Stomach smooth muscle (tissue), 2 donors: ENCODE data around the gene CPT1B.
A peak's percentile ranks its signal among the peaks of the same experiment; 100 is the strongest.

Experiments used
- H3K27ac ChIP-seq: one replicate; pipeline ENCODE4 v1.7.0; 2013; ENCODE audit warnings: mild to moderate bottlenecking, low read length, inconsistent platforms
- H3K27me3 ChIP-seq, 2 donors: one replicate each; pipeline ENCODE4 v1.7.0; 2013; ENCODE audit warnings: low read length in 2 of 2; ENCODE audit not compliant: insufficient read depth in 2 of 2, control insufficient read depth in 1 of 2
- H3K36me3 ChIP-seq, 2 donors: one replicate each; pipeline ENCODE4 v1.7.0; 2013; ENCODE audit warnings: low read length in 2 of 2; ENCODE audit not compliant: control insufficient read depth in 2 of 2, insufficient read depth in 2 of 2
- H3K4me1 ChIP-seq: one replicate; pipeline ENCODE4 v1.7.0; 2013; ENCODE audit warnings: low read length; ENCODE audit not compliant: control insufficient read depth, insufficient read depth
- H3K4me3 ChIP-seq, 2 donors: one replicate each; pipeline ENCODE4 v1.7.0; 2013; ENCODE audit warnings: low read length in 2 of 2
- H3K9ac ChIP-seq, 2 donors: one replicate each; pipeline ENCODE4 v1.7.0; 2013; ENCODE audit warnings: low read length in 2 of 2, mild to moderate bottlenecking in 1 of 2
- H3K9me3 ChIP-seq, 2 donors: one replicate each; pipeline ENCODE4 v1.7.0; 2013; ENCODE audit warnings: low read length in 2 of 2; ENCODE audit not compliant: control insufficient read depth in 2 of 2
- donor health status: healthy.
- donor health status: Pancreatic carcinoma.

Gene CPT1B

GRCh38 chr22:50584106-50585096 lies 6.2 kb upstream of the CPT1B start:
- no peaks in the 10 kb centered on the region for H3K27me3 ChIP-seq
- H3K9ac ChIP-seq, result peak overlapping the region in 1 of 2 donors; percentile 90
- H3K9me3 ChIP-seq, result no peaks in the 10 kb centered on the region
- H3K4me1 ChIP-seq, result peaks cover 18% of the 10 kb centered on the region
- no peak overlapping the region for H3K27ac ChIP-seq
- H3K4me3 ChIP-seq, result no peak overlapping the region
- peaks cover 5 to 6% of the 10 kb centered on the region in 2 donors for H3K36me3 ChIP-seq

GRCh38 chr22:50583294-50583861 lies 5.2 kb upstream of the CPT1B start:
- H3K27ac ChIP-seq, result peak overlapping the region; percentile 93

GRCh38 chr22:50582493-50583293 lies 4.5 kb upstream of the CPT1B start, which contains the start of gene CHKB:
Gene CHKB (minus strand): TSS chr22:50582849. CDS start chr22:50582781, 68 bp downstream.
- Histone ChIP-seq H3K36me3 (peaks cover 5 to 6% of the 10 kb centered on the region in 2 donors), H3K9ac (peak within 1 kb of the TSS; percentile 93 to 95), H3K9me3 (no peaks in the 10 kb centered on the region), H3K4me3 (peak within 1 kb of the TSS; percentile 86 to 87), H3K27ac (peak within 1 kb of the TSS; percentile 93), H3K27me3 (peaks cover under 1 to 8% of the 10 kb centered on the region in 2 donors), H3K4me1 (peaks cover 35% of the 10 kb centered on the region)

More at GRCh38 chr22:50583294-50583861, 5.2 kb upstream of the CPT1B start:
- no peaks in the 10 kb centered on the region for H3K9me3 ChIP-seq
- H3K9ac ChIP-seq, result peak overlapping the region; percentile 80 to 90
- H3K4me3 ChIP-seq, result peak overlapping the region; percentile 86 to 87
- H3K4me1 ChIP-seq, result peaks cover 28% of the 10 kb centered on the region
- H3K27me3 ChIP-seq, result peaks cover 0 to 4% of the 10 kb centered on the region in 2 donors
- peaks cover 5 to 6% of the 10 kb centered on the region in 2 donors for H3K36me3 ChIP-seq

- H3K27ac ChIP-seq, result peak overlapping the region; percentile 93
- no peaks in the 10 kb centered on the region for H3K9me3 ChIP-seq
- H3K4me1 ChIP-seq, result peaks cover 39% of the 10 kb centered on the region
- H3K9ac ChIP-seq, result peak overlapping the region; percentile 93 to 95
- H3K4me3 ChIP-seq, result peak overlapping the region; percentile 77 to 87
- H3K27me3 ChIP-seq, result peaks cover 7 to 14% of the 10 kb centered on the region in 2 donors
- H3K36me3 ChIP-seq, result peaks cover 5 to 6% of the 10 kb centered on the region in 2 donors
These were observed 3.8 kb upstream of the CPT1B start for GRCh38 chr22:50581950-50582492.

GRCh38 chr22:50581031-50581949 lies 3.1 kb upstream of the CPT1B start:
- no peaks in the 10 kb centered on the region for H3K9me3 ChIP-seq
- peaks cover 5 to 6% of the 10 kb centered on the region in 2 donors for H3K36me3 ChIP-seq
- H3K27ac ChIP-seq, result no peak overlapping the region
- H3K9ac ChIP-seq, result peak overlapping the region; percentile 90 to 95
- H3K27me3 ChIP-seq, result peaks cover 8 to 18% of the 10 kb centered on the region in 2 donors
- H3K4me1 ChIP-seq, result peaks cover 39% of the 10 kb centered on the region
- H3K4me3 ChIP-seq, result peak overlapping the region; percentile 77 to 87

GRCh38 chr22:50579752-50580151 lies 1.5 kb upstream of the CPT1B start:
- no peak overlapping the region for H3K27ac ChIP-seq
- no peak overlapping the region for H3K9ac ChIP-seq
- H3K4me1 ChIP-seq, result peaks cover 39% of the 10 kb centered on the region

GRCh38 chr22:50578776-50579310 lies 616 bp upstream of the CPT1B start:
- peaks cover 5 to 6% of the 10 kb centered on the region in 2 donors for H3K36me3 ChIP-seq
- H3K27ac ChIP-seq, result peak overlapping the region; percentile 2
- peak overlapping the region in 1 of 2 donors; percentile 49 for H3K4me3 ChIP-seq
- peaks cover 37% of the 10 kb centered on the region for H3K4me1 ChIP-seq
- H3K27me3 ChIP-seq, result peaks cover 8 to 21% of the 10 kb centered on the region in 2 donors
- H3K9ac ChIP-seq, result peak overlapping the region in 1 of 2 donors; percentile 38
- H3K9me3 ChIP-seq, result no peaks in the 10 kb centered on the region

More at GRCh38 chr22:50579752-50580151, 1.5 kb upstream of the CPT1B start:
- Histone ChIP-seq H3K9me3 (no peaks in the 10 kb centered on the region), H3K27me3 (peaks cover 8 to 21% of the 10 kb centered on the region in 2 donors), H3K4me3 (no peak overlapping the region), H3K36me3 (peaks cover 5 to 6% of the 10 kb centered on the region in 2 donors)

- H3K27ac ChIP-seq, result no peak overlapping the region
- H3K9me3 ChIP-seq, result no peaks in the 10 kb centered on the region
- no peak overlapping the region for H3K9ac ChIP-seq
- peaks cover 5 to 6% of the 10 kb centered on the region in 2 donors for H3K36me3 ChIP-seq
- H3K4me3 ChIP-seq, result peak overlapping the region in 1 of 2 donors; percentile 22
- H3K27me3 ChIP-seq, result peaks cover 8 to 21% of the 10 kb centered on the region in 2 donors
- H3K4me1 ChIP-seq, result peaks cover 32% of the 10 kb centered on the region
These were observed 585 bp downstream of the CPT1B start for GRCh38 chr22:50577697-50577986.
